IPS-18a (cell line): ENCODE measurements around the gene VSIG10L.
A peak's percentile ranks its signal among the peaks of the same experiment; 100 is the strongest.

Experiments used
- H3K27ac ChIP-seq: one replicate; pipeline ENCODE4 v1.5.1; 2013; ENCODE audit warnings: low read length
- H3K27me3 ChIP-seq: one replicate; pipeline ENCODE4 v1.6.1; 2013; ENCODE audit warnings: mild to moderate bottlenecking, low read length; ENCODE audit not compliant: control insufficient read depth, insufficient read depth
- H3K36me3 ChIP-seq: one replicate; pipeline ENCODE4 v1.6.1; 2013; ENCODE audit warnings: low read depth, low read length; ENCODE audit not compliant: control insufficient read depth
- H3K4me1 ChIP-seq: one replicate; pipeline ENCODE4 v1.6.1; 2013; ENCODE audit warnings: low read depth, low read length; ENCODE audit not compliant: control insufficient read depth
- H3K4me3 ChIP-seq: one replicate; pipeline ENCODE4 v1.5.1; 2013; ENCODE audit warnings: low read length
- H3K9ac ChIP-seq: one replicate; pipeline ENCODE4 v1.6.1; 2013; ENCODE audit warnings: mild to moderate bottlenecking, low read length, moderate library complexity
- H3K9me3 ChIP-seq: one replicate; pipeline ENCODE4 v1.6.1; 2013; ENCODE audit warnings: low read depth, low read length; ENCODE audit not compliant: control insufficient read depth

The VSIG10L gene

DNA sequence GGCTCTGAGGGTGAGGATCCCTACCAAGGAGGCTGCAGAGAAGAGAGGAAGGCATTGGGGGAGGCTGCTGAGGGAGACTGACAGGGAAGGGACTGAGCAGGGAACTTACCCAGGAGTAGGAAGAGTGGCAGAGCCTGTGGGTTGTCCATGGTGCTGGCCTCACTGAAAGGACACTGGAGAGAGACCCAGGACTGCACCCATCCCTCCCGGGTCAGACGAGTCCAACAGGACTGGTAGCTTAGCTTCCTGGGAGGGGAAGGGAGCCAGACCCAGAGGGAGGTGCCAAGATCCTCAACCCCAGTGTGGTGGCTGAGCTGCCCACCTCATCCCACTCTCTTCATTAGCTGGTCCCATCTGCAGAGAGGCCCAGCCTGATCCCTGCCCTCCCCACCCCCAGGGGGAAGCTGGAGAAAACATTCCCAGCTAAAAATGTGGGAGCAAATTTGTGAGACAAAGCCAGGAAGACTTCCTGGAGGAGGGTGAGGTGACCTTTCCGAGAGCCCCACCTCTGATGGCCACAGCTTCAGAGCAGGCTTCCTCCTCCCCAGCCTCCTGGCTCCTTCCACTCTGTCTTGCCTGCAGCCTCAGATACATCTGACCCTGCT is at the start of gene VSIG10L:
Gene VSIG10L (minus strand): TSS at position 164 of the 605 bp plus-strand sequence. CDS start 15 bp downstream, at position 149.
- H3K9me3 ChIP-seq: no peaks in the 10 kb centered on the region
- H3K27me3 ChIP-seq: peaks cover 22% of the 10 kb centered on the region
- H3K4me3 ChIP-seq: peak within 1 kb of the TSS; percentile 56
- no peak within 1 kb of the TSS for H3K9ac ChIP-seq
- peaks cover 9% of the 10 kb centered on the region for H3K4me1 ChIP-seq
- H3K36me3 ChIP-seq: no peaks in the 10 kb centered on the region
- no peak within 1 kb of the TSS for H3K27ac ChIP-seq

- no peak overlapping the region for H3K4me3 ChIP-seq
Measured at GRCh38 chr19:51391073-51391611, 49.2 kb upstream of the VSIG10L start.

GRCh38 chr19:51389143-51389542 is 47.2 kb upstream of the VSIG10L start:
- Histone ChIP-seq H3K36me3 (no peaks in the 10 kb centered on the region), H3K4me3 (no peak overlapping the region), H3K9ac (no peak overlapping the region), H3K9me3 (no peaks in the 10 kb centered on the region), H3K4me1 (no peaks in the 10 kb centered on the region), H3K27ac (no peak overlapping the region), H3K27me3 (no peaks in the 10 kb centered on the region)

More at GRCh38 chr19:51391073-51391611, 49.2 kb upstream of the VSIG10L start:
- Histone ChIP-seq H3K4me1 (peaks cover 4% of the 10 kb centered on the region), H3K27ac (no peak overlapping the region), H3K9ac (no peak overlapping the region), H3K27me3 (no peaks in the 10 kb centered on the region), H3K36me3 (no peaks in the 10 kb centered on the region), H3K9me3 (no peaks in the 10 kb centered on the region)

- Histone ChIP-seq H3K27ac (no peak within 1 kb of the TSS), H3K9me3 (no peaks in the 10 kb centered on the region), H3K4me1 (no peaks in the 10 kb centered on the region), H3K36me3 (no peaks in the 10 kb centered on the region), H3K27me3 (no peaks in the 10 kb centered on the region), H3K9ac (no peak within 1 kb of the TSS), H3K4me3 (no peak within 1 kb of the TSS)
Measured at GRCh38 chr19:51387924-51388389, 46.0 kb upstream of the VSIG10L start, which contains the start of gene LIM2. Gene LIM2 (minus strand): TSS chr19:51387974. CDS start chr19:51387443, 531 bp downstream.

GRCh38 chr19:51386882-51387520 is 45.1 kb upstream of the VSIG10L start:
- Histone ChIP-seq H3K4me1 (no peaks in the 10 kb centered on the region), H3K4me3 (no peak overlapping the region), H3K36me3 (no peaks in the 10 kb centered on the region), H3K27me3 (no peaks in the 10 kb centered on the region), H3K9ac (no peak overlapping the region), H3K27ac (no peak overlapping the region), H3K9me3 (no peaks in the 10 kb centered on the region)

DNA sequence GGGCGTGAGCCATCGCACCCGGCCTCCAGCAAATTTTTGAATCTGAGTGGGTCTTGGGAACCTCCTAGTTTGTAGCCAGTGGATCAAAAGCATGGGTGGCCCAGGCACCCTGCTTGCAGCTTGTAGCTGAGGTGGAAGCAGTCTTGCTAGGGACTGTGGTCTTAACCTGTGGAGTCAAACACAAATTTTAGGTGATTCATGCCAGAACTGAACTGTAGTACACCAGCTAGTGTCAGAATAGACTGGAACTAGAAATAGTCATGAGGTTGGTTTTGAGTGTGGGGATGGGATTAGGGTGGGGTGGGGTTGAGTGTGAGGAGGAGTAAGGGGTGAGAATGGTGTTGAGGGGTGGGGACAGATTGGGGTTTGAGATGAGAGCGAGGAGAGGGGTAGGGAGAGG is 40.1 kb upstream of the VSIG10L start:
- no peak overlapping the region for H3K27ac ChIP-seq
- no peaks in the 10 kb centered on the region for H3K27me3 ChIP-seq
- no peak overlapping the region for H3K4me3 ChIP-seq
- no peak overlapping the region for H3K9ac ChIP-seq
- H3K4me1 ChIP-seq: no peaks in the 10 kb centered on the region
- H3K9me3 ChIP-seq: peaks cover 3% of the 10 kb centered on the region
- no peaks in the 10 kb centered on the region for H3K36me3 ChIP-seq

DNA sequence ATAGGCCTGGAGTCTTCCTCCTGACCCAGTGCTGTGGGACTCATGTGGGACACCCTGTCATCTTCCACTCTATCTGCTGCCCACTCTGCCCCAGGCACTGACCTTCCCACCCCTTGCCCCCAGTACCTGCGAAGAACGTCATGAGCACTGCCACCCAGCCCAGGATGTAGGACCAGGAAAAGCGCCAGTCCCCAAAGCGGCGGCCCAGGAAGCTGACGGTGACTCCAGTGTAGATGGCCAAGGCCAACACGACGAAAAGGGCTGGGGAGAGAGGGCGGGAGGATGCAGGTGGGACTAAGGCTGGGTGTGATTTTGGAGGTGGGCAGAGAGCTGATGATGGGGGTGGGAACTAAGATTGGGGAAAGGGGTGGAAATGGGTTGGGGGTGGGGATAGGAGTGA is 38.4 kb upstream of the VSIG10L start:
- Histone ChIP-seq H3K4me1 (no peaks in the 10 kb centered on the region), H3K9ac (no peak overlapping the region), H3K4me3 (no peak overlapping the region), H3K27ac (no peak overlapping the region), H3K9me3 (peaks cover 3% of the 10 kb centered on the region), H3K27me3 (no peaks in the 10 kb centered on the region), H3K36me3 (no peaks in the 10 kb centered on the region)

GRCh38 chr19:51377422-51377821 is 35.5 kb upstream of the VSIG10L start:
- Histone ChIP-seq H3K4me3 (no peak overlapping the region), H3K9me3 (peaks cover 3% of the 10 kb centered on the region), H3K4me1 (no peaks in the 10 kb centered on the region), H3K36me3 (no peaks in the 10 kb centered on the region), H3K27me3 (no peaks in the 10 kb centered on the region), H3K9ac (no peak overlapping the region), H3K27ac (no peak overlapping the region)

DNA sequence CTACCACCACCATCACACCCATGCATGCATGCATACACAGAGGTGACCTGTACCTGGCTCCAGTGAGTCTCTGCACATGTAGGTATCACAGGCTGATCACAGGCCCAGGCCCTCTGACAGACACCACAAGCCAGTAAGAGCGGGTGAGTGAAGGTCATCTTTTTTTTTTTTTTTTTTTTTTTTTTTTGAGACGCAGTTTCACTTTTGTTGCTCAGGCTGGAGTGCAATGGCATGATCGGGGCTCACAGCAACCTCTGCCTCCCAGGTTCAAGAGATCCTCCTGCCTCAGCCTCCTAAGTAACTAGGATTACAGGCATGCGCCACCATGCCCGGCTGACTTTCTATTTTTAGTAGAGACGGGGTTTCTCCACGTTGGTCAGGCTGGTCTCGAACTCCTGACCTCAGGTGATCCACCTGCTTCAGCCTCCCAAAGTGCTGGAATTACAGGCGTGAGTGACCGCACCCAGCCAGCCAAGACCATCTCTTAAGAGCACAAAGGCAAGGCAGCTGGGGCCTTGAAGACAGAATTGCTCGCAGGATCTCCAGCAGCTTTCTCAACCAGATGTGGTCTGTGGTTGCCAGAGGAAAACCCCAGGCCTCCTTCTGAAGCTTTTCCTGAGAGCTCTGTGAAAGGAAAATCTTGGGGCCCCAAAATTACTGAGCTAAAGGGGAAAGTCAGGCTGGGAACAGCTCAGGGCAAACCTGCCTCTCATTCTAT is 33.7 kb upstream of the VSIG10L start:
- H3K9ac ChIP-seq: no peak overlapping the region
- no peak overlapping the region for H3K4me3 ChIP-seq
- H3K9me3 ChIP-seq: no peaks in the 10 kb centered on the region
- H3K27me3 ChIP-seq: no peaks in the 10 kb centered on the region
- H3K4me1 ChIP-seq: no peaks in the 10 kb centered on the region
- no peak overlapping the region for H3K27ac ChIP-seq
- no peaks in the 10 kb centered on the region for H3K36me3 ChIP-seq

DNA sequence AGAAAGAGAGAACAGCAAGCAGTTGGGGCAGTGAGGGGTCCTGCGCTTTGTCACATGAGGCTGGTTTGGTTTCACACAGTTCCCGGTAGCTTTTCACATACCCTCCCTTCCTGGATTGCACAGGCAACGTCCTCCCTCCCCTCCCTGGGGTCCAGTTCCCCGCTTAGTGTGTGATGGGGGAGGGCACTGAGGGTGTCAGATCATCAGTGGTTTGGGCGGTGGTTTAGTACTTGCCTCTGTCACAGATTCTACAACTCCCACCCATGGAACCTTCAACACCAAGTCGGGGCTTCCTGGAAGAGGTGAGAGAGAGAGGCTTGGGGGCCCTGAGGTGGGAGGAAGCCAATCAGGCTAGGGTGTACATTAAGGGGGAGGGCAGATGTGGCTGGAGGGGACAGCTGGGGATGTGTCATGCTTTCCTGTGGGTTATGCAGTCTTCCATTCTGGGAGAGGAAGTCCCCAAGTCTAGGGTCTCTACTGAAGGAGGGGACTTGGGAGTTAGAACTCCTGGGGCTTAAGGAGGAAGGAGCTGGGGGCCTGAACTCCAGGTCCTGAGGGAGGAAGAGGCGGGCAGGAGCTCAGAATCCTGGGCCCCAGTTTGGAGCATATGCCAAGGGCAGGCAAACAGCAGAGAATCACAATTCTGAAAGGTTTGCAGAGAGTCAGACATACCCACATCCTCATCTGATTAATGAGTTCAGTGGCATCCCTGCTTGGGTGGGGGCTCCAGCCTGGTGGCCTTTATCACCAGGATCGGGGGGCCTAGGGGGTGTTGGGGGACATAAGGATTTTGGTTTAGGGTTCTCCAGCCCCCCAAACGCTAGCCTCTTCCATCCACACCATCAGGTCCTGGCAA is 30.9 kb upstream of the VSIG10L start, which contains the start of gene NKG7:
Gene NKG7 (minus strand): TSS at position 6 of the 856 bp plus-strand sequence. CDS start 119 bp downstream, outside the sequence.
- Histone ChIP-seq H3K27ac (no peak within 1 kb of the TSS), H3K4me3 (no peak within 1 kb of the TSS), H3K27me3 (no peaks in the 10 kb centered on the region), H3K9ac (no peak within 1 kb of the TSS), H3K36me3 (no peaks in the 10 kb centered on the region), H3K9me3 (no peaks in the 10 kb centered on the region), H3K4me1 (peaks cover 5% of the 10 kb centered on the region)
